SKM-1 (cell line): ENCODE results near the gene PTPRE.

ENCODE experiments used
- DNase-seq: peaks from one replicate; lab custom pipeline; 2025; ENCODE audit not compliant: unreplicated experiment; lab: John Stamatoyannopoulos, UW

PTPRE gene

GRCh38 chr10:128111696-128112095 lies 204.8 kb downstream of the PTPRE start:
- no peak for DNase-seq

GRCh38 chr10:128113026-128113425 lies 206.1 kb downstream of the PTPRE start:
- DNase-seq, result no peak

GRCh38 chr10:128114901-128115300 lies 208.0 kb downstream of the PTPRE start:
- DNase-seq, result no peak

- DNase-seq, result no peak
Observed at GRCh38 chr10:128115356-128115755, 208.5 kb downstream of the PTPRE start.

- no peak for DNase-seq
Observed at GRCh38 chr10:128116187-128116586, 209.3 kb downstream of the PTPRE start.

- DNase-seq, result no peak
Observed at GRCh38 chr10:128116851-128117615, 210.1 kb downstream of the PTPRE start.

- DNase-seq, result no peak
Observed at GRCh38 chr10:128121750-128122412, 215.0 kb downstream of the PTPRE start.

GRCh38 chr10:128122931-128123330 lies 216.0 kb downstream of the PTPRE start:
- DNase-seq, result no peak

- DNase-seq, result no peak
Observed at GRCh38 chr10:128123846-128124245, 216.9 kb downstream of the PTPRE start.

- DNase-seq, result no peak
Observed at GRCh38 chr10:128124813-128125403, 218.0 kb downstream of the PTPRE start.

GRCh38 chr10:128125416-128125943 lies 218.6 kb downstream of the PTPRE start:
- no peak for DNase-seq

- peak; percentile 84 for DNase-seq
Observed at GRCh38 chr10:128125944-128126764, 219.3 kb downstream of the PTPRE start, which contains the start of gene MKI67. Gene MKI67, minus strand, starts transcription at chr10:128126423. Its CDS starts 756 bp downstream, at chr10:128125667.

- DNase-seq, result no peak
Observed at GRCh38 chr10:128128582-128128981, 221.7 kb downstream of the PTPRE start.

- DNase-seq, result no peak
Observed at GRCh38 chr10:128130051-128130450, 223.1 kb downstream of the PTPRE start.
